Lower leg skin (tissue), 3 donors: ENCODE data around the gene SPOCK1.

Experiments used
- POLR2A ChIP-seq, 2 donors: fragments of 450-650 bp; IDR thresholded peaks; one replicate each; pipeline ENCODE4 v1.6.1; 2016 to 2017; ENCODE audit warnings: antibody characterized with exemption in 2 of 2, mild to moderate bottlenecking in 1 of 2, moderate library complexity in 1 of 2
- TF ChIP-seq, protein P1 (sequence below), 3 donors: fragments of 450-650 bp; IDR thresholded peaks; one replicate each; pipeline ENCODE4 v1.5.1; 2016; ENCODE audit warnings: antibody characterized with exemption in 3 of 3, mild to moderate bottlenecking in 3 of 3, moderate library complexity in 2 of 3

GRCh38 chr5:137462265-137462590, 36.9 kb downstream of the SPOCK1 start:
- TF ChIP-seq, protein P1, sequence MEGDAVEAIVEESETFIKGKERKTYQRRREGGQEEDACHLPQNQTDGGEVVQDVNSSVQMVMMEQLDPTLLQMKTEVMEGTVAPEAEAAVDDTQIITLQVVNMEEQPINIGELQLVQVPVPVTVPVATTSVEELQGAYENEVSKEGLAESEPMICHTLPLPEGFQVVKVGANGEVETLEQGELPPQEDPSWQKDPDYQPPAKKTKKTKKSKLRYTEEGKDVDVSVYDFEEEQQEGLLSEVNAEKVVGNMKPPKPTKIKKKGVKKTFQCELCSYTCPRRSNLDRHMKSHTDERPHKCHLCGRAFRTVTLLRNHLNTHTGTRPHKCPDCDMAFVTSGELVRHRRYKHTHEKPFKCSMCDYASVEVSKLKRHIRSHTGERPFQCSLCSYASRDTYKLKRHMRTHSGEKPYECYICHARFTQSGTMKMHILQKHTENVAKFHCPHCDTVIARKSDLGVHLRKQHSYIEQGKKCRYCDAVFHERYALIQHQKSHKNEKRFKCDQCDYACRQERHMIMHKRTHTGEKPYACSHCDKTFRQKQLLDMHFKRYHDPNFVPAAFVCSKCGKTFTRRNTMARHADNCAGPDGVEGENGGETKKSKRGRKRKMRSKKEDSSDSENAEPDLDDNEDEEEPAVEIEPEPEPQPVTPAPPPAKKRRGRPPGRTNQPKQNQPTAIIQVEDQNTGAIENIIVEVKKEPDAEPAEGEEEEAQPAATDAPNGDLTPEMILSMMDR (IDR thresholded peaks at IDR 0.05), result no peak
- no peak for TF ChIP-seq POLR2A (IDR thresholded peaks at IDR 0.05)
